Hippocampal formation (tissue), 2 donors: Measurements from ENCODE around the gene FGF18.
"Not testable (repeated sequence)": the region's sequence is repeated elsewhere in the genome, so short reads cannot be mapped to it uniquely, and the experiment has no call there.

Experiments
- DNase-seq, 2 donors: peaks; one replicate each; lab custom pipeline; 2025; lab: John Stamatoyannopoulos, UW

Gene FGF18

DNA sequence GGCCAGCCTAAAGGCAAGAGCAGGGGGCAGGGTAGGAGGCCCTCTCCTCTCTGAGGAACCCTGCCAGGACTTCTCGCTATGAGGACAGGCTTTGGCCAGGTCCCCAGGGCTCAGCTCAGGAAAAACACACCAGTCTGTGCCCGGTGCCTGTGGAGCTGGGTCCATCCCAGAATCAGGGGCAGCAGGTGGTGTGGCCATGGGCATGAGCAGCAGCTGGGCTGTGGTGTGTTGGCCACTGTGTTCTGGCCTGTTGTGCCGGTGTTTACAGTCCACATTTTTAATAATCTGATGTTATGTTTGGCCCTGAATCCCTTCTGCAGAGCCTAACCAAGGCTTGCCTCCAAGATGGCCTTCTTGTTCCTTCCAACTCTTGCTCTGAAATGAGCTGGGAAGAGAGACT is 77.0 kb downstream of the FGF18 start:
- DNase-seq = no peak

DNA sequence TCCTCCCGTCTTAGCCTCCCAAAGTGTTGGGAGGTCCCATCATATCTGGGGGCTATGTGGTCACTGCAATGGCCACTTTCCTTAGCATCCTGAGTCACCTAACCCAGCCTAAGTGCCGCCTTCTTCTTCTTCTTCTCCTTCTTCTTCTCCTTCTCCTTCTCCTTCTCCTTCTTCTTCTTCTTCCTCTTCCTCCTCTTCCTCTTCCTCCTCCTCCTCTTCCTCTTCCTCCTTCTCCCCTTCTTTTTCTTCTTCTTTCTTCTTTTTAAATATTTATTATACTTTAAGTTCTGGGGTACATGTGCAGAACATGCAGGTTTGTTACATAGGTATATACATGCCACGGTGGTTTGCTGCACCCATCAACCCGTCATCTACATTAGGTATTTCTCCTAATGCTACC is 78.0 kb downstream of the FGF18 start:
- DNase-seq = not testable (repeated sequence)

DNA sequence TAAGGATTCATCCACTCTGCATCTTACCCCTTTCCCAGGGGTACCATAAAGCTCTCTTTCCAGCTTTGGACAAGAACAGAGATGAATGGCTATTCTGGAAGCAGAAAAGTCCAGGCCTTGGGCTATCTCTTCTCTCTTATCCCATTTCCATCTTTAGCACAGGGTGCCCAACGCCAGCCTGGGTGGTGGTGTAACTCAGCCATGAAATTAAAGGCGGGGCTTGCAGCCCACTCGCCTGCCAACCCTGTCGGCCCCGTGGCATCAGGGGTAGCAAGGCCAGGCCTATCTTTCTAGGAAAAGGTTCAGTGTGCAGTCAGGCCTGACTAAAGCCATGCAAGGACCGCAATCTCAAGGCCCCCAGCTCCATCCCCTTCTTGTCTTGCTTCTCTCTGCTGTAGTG is 78.7 kb downstream of the FGF18 start:
- no peak for DNase-seq

DNA sequence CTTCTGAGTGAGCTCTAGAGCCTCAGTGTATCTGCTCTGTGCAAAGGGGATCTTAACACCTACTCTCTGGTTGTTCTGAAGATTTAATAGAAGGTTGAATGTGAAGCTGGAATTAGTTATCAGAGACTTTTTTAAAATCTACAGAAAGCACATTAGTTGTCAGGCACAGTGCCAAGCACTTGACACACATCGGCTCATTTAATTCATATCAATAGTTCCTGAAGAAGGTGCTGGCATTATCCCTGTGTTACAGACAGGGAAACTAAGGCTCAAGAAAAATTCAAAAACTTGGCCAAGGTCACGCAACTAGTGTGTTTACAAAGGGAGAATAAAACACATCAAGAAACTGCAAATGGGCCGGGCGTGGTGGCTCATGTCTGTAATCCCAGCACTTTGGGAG is 80.2 kb downstream of the FGF18 start:
- DNase-seq = no peak

DNA sequence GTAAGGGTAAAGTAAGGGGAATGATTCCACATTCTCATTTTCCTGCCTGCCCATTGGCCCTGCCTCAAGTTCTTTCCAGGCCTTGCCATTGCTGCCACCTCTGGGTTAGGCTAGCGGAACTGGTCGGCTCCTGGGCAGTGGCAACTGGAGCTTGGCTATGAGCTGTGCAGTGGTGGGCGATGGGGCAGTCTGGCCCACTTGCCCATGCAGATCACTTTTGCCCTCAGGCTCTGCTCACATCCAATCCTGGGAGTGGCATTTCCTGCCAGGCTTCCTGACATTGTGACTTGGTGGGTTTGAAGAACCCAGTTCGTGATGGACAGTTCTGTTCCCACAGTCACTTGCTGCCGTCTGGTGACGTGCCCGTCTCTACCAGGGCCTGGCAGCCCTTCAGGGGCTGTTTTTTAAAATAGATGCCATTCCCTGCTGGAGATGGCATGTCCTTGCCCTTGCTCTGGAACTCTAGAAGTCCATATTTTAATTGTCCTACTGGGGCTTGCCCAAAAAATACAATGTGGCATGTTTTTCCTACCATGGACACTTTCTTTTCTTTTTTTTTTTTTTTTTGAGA is 86.1 kb downstream of the FGF18 start:
- DNase-seq = no peak

DNA sequence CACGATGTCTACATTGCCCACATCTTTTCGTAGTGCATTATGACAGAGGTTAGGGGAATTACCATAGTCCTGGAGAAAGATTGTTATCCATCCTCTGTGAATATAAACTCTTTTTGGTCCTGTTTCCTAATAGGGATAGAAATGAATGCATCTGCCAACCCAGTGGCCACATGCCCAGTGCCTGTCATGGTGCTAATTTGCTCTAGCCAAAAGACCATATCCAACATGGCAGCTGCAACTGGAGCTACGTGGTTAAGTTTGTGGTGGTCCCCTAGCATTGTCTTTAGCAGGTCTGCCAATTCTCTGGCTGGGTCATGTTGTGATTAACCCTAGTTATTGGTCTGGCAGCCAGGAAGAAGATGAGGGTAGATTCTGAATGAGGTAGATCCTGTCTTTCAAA is 87.5 kb downstream of the FGF18 start:
- no peak for DNase-seq
